DOHH2 (cell line): ENCODE results near the gene LPGAT1.

Experiments
- EZH2phosphoT487 ChIP-seq: fragments of 200-600 bp; sonication (generic); IDR thresholded peaks from 2 replicates; pipeline ENCODE4 v1.6.1; 2017; ENCODE audit warnings: borderline replicate concordance, mild to moderate bottlenecking, antibody characterized with exemption, low read length, moderate library complexity, mixed read lengths
- TF ChIP-seq, protein P1 (sequence below): fragments of 200-600 bp; sonication (generic); IDR thresholded peaks from one replicate; pipeline ENCODE4 v1.5.1; 2014; ENCODE audit warnings: antibody characterized with exemption, mild to moderate bottlenecking, low read depth, low read length; ENCODE audit not compliant: poor library complexity, severe bottlenecking

DNA sequence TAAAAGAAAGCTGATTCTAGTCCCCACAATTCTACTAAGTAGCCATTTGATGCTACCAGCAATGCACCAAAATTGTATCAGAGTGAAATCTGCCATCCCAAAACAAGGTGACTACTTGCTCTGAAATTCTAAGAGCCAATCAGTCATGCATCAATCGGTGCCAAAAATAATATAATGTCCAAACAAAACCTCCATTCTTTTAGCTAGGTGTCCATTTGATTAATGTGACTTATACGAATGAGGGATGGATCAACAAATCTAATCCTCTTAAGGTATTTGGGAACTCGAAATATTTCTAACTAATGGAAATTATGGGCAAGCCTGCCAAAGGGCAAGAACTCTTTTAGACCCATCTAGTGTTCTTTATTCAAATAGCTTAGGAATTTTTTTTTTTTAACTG is 88.8 kb downstream of the LPGAT1 start:
- TF ChIP-seq, protein P1, sequence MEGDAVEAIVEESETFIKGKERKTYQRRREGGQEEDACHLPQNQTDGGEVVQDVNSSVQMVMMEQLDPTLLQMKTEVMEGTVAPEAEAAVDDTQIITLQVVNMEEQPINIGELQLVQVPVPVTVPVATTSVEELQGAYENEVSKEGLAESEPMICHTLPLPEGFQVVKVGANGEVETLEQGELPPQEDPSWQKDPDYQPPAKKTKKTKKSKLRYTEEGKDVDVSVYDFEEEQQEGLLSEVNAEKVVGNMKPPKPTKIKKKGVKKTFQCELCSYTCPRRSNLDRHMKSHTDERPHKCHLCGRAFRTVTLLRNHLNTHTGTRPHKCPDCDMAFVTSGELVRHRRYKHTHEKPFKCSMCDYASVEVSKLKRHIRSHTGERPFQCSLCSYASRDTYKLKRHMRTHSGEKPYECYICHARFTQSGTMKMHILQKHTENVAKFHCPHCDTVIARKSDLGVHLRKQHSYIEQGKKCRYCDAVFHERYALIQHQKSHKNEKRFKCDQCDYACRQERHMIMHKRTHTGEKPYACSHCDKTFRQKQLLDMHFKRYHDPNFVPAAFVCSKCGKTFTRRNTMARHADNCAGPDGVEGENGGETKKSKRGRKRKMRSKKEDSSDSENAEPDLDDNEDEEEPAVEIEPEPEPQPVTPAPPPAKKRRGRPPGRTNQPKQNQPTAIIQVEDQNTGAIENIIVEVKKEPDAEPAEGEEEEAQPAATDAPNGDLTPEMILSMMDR = no peak
- TF ChIP-seq EZH2phosphoT487 = no peak
